Measurements from ENCODE around the gene HDAC9.
"Not testable (repeated sequence)": the region's sequence is repeated elsewhere in the genome, so short reads cannot be mapped to it uniquely, and the experiment has no call there.

HDAC9 gene

DNA sequence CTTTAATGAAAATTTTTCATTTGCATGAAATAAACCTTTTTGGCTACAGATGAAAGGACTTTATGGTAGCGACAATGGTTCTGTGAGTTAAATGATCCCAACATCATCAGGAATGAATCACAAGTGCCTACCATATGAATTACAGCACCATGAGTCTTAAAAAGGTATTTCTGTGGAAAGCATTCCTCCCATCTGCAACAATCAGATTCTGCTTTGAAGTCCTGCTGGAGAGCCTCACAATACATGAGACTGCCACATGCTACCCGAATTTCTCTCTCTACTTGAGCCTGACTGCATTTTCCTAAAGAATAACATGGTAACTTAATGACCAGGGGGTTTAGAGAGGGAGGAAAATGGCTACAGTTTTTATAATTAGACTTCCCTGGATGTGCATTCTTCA is 431.6 kb downstream of the HDAC9 start:
- Histone ChIP-seq H3K4me1 (no peaks in the 10 kb centered on the region), H3K9me3 (no peaks in the 10 kb centered on the region), H3K27me3 (ENCODE audit: low read depth) (no peaks in the 10 kb centered on the region), H3K4me3 (no peak overlapping the region), H3K36me3 (replicated peaks) (no peaks in the 10 kb centered on the region)
- DNase-seq (ENCODE audit: low spot score in 2 of 2): no peak
- in situ Hi-C loops (cut with MboI; ENCODE audit: low sequenced_read_pairs): no loop called here

DNA sequence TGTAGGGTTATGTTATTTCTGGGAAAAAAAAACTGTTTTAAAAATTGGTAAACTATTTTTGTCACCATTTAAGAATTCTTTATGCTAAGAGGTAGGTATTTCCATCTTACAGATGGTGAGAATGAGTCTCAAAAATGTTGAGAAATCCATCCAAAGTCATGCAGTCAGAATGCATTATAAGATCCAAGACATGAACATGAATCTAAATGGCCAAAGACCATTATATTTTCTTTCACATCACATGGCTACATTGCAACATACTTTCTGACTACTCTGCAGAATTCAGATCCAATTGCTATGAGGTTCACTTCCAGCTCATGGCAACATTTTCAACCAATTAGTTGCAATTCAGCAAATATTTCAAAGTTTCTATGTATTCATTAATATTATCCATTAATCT is 440.7 kb downstream of the HDAC9 start:
- H3K4me1 ChIP-seq: no peaks in the 10 kb centered on the region
- no peaks in the 10 kb centered on the region for H3K9me3 ChIP-seq
- H3K36me3 ChIP-seq (replicated peaks): no peaks in the 10 kb centered on the region
- no peaks in the 10 kb centered on the region for H3K27me3 ChIP-seq (ENCODE audit: low read depth)
- H3K4me3 ChIP-seq: no peak overlapping the region
- no peak for DNase-seq (ENCODE audit: low spot score in 2 of 2)
- in situ Hi-C loops (cut with MboI; ENCODE audit: low sequenced_read_pairs): no loop called here

DNA sequence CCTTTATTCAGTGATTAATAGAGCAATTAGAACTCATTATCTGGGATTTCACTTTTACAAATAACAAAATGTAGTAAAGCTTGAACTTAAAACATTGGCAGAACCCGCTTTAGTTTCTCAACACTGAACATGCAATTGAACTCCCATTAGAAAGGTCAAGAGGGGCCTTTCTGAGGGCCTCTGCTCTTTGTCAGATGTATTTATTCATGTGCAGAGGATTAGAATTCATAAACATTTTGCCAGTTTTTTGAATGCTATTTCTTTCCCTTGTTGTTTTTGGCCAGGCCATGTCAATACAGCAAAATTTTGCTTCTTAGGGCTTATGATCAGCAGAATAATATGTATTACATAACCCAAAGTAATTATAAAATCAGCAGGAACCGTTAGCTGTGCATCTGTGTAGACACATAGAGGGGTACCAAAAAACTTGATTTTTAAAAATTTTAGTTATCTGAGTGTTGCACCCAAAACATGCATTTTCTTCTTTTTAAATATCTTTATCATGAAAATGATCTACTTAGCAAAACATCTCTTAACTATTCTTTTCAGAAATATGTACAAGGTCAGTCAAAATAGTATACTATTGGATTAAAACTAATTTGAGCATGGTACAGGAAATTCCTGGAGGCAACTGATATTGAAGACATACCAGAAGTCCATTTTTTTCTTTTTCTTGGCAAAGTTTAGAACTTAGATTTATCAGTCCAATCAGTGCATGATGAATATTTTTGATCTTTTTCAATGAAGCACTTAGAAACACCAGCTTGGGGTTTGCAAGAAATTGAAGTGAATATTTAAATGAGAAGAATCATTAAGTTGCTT is 444.4 kb downstream of the HDAC9 start:
- DNase-seq (ENCODE audit: low spot score in 2 of 2): no peak
- Histone ChIP-seq H3K4me3 (no peak overlapping the region), H3K36me3 (replicated peaks) (no peaks in the 10 kb centered on the region), H3K27me3 (ENCODE audit: low read depth) (no peaks in the 10 kb centered on the region), H3K4me1 (no peaks in the 10 kb centered on the region), H3K9me3 (no peaks in the 10 kb centered on the region)
- in situ Hi-C loops (cut with MboI; ENCODE audit: low sequenced_read_pairs): no loop called here

DNA sequence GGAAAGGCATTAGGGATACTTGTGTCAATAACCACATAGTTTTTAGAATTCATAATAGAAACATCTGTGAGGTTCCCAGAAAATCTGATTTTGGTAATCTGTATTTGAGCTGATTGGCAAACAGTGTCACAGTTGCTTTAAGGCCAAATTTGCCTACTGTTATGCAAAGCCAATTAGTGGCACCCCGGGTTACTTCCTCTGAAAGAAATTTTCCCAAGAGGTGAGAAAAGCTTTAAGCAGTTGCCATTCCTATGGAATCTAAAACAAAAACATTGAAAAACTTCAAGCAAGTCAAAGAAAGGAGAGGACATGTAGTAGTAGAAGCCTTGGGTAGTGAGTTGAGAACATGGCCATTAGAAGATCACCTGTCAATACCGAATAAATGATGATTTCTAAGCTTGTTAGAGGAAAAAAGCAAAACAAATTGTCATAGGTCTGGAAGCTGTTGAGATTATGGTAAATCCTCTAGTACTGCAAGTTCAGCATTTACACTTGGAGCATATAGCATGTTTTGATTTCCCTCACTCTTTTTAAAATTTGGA is 445.1 kb downstream of the HDAC9 start:
- Histone ChIP-seq H3K4me1 (no peaks in the 10 kb centered on the region), H3K9me3 (no peaks in the 10 kb centered on the region), H3K36me3 (replicated peaks) (no peaks in the 10 kb centered on the region), H3K4me3 (no peak overlapping the region), H3K27me3 (ENCODE audit: low read depth) (no peaks in the 10 kb centered on the region)
- in situ Hi-C loops (cut with MboI; ENCODE audit: low sequenced_read_pairs): no loop called here
- DNase-seq (ENCODE audit: low spot score in 2 of 2): no peak

DNA sequence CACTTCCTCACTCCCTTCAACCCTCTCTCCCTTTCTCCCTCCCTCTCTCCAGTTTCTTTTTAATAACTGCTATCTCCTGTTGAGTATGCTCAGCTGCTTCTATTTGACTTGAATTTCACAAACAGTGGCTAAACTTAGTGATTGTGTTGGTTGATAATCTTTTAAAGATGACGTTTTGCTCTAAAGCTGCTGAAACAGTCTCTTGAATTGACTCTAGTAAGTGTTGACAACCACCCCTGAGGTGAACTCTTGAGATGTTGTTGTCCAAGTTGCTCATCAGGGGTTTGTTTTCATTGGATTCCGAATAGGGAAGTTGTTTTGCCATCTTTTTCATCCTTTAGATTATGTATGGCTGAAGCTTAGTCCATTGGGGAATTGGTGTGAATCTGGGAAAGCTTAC is 445.7 kb downstream of the HDAC9 start:
- Histone ChIP-seq H3K4me1 (no peaks in the 10 kb centered on the region), H3K9me3 (no peaks in the 10 kb centered on the region), H3K27me3 (ENCODE audit: low read depth) (no peaks in the 10 kb centered on the region), H3K36me3 (replicated peaks) (no peaks in the 10 kb centered on the region), H3K4me3 (no peak overlapping the region)
- no peak for DNase-seq (ENCODE audit: low spot score in 2 of 2)
- in situ Hi-C loops (cut with MboI; ENCODE audit: low sequenced_read_pairs): no loop called here

DNA sequence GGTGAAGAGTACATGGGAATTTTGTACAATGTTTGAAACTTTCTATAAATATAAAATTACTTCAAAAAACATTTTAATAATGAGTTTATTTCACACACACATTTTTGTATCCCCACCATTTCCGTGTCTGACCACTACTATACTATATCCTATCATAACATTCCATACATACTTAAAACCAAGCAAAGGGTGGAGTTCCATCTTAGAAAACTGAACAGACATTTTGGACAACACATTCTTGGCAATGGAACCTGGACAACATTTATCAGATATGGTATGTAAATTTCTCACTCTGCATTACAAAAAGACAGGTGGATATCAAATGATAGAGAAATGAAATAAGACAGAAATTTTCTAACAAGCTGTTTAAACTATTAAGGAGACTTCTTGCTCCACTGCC is 453.0 kb downstream of the HDAC9 start:
- no peak for DNase-seq (ENCODE audit: low spot score in 2 of 2)
- no peaks in the 10 kb centered on the region for H3K9me3 ChIP-seq
- no peaks in the 10 kb centered on the region for H3K27me3 ChIP-seq (ENCODE audit: low read depth)
- no peaks in the 10 kb centered on the region for H3K4me1 ChIP-seq
- in situ Hi-C loops (cut with MboI; ENCODE audit: low sequenced_read_pairs): no loop called here
- H3K4me3 ChIP-seq: no peak overlapping the region
- H3K36me3 ChIP-seq (replicated peaks): no peaks in the 10 kb centered on the region

DNA sequence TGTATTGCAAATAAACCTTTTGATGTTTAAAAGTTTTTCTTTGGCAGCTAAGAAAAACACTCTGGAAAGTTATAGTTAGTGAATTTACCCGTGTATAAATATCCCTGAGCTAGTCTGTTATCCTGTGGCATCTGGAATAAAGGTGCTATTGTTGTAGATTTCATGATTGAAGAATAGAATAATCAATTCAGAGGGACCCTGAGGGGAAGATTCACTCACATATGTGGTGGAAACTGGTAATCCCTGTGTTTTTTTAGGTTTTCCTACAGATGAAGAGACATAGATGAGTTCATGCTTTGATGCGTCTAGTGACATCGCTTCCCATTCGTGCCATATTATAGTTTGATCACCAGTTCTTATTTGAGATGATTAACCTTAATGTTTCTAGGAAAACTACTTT is 457.3 kb downstream of the HDAC9 start:
- Histone ChIP-seq H3K9me3 (no peaks in the 10 kb centered on the region; the same call in 1 of the 2 replicates), H3K4me3 (no peak overlapping the region), H3K4me1 (no peaks in the 10 kb centered on the region), H3K27me3 (ENCODE audit: low read depth) (no peaks in the 10 kb centered on the region), H3K36me3 (replicated peaks) (no peaks in the 10 kb centered on the region)
- no peak for DNase-seq (ENCODE audit: low spot score in 2 of 2)
- in situ Hi-C loops (cut with MboI; ENCODE audit: low sequenced_read_pairs): no loop called here

DNA sequence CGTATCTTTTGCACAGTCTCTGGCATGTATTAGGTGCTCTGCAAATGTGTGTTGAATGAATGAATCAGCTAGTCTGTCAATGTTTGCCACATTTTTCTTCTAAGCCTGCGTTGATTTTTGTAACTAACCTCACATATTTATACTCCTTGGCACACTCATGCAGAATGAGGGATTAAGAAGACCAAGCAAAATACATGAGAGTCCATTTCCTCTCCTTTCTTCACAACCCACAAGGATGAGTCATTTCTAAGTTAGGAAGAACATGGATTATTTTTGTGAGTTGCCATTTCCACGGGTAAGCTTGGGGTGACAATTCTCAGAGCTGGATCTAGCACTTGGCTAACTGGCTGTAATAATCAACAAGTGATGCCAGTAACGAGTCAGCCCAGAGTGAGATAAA is 463.1 kb downstream of the HDAC9 start:
- Histone ChIP-seq H3K4me3 (no peak overlapping the region), H3K36me3 (replicated peaks) (no peaks in the 10 kb centered on the region), H3K4me1 (0 out of 2 replicates have a peak, but pooled peaks cover 2% of the 10 kb centered on the region), H3K27me3 (ENCODE audit: low read depth) (no peaks in the 10 kb centered on the region), H3K9me3 (no peaks in the 10 kb centered on the region; the same call in 1 of the 2 replicates)
- no peak for DNase-seq (ENCODE audit: low spot score in 2 of 2)
- in situ Hi-C loops (cut with MboI; ENCODE audit: low sequenced_read_pairs): no loop called here

DNA sequence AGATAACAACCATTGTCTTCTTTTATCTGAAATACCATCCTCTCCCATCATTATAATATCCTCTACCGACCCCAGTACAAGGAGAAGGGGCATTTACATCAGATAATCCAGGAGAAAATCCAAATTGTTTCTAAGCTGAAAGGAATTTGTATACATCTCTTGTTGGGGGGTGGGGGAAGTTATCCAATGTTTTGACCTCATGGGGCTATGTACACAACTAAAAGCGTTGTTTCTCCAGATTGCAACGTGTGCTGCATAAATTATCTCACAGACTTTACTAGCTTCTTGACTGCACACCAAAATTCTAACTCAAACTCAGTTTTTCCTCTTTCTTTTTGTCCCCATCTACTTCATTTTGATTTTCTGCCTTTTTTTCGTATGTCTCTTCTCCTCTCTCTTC is 465.2 kb downstream of the HDAC9 start:
- H3K4me3 ChIP-seq: no peak overlapping the region
- H3K4me1 ChIP-seq: 0 out of 2 replicates have a peak, but pooled peaks cover 2% of the 10 kb centered on the region
- no peaks in the 10 kb centered on the region; the same call in 1 of the 2 replicates for H3K9me3 ChIP-seq
- no peak for DNase-seq (ENCODE audit: low spot score in 2 of 2)
- no peaks in the 10 kb centered on the region for H3K27me3 ChIP-seq (ENCODE audit: low read depth)
- H3K36me3 ChIP-seq (replicated peaks): no peaks in the 10 kb centered on the region
- in situ Hi-C loops (cut with MboI; ENCODE audit: low sequenced_read_pairs): no loop called here

DNA sequence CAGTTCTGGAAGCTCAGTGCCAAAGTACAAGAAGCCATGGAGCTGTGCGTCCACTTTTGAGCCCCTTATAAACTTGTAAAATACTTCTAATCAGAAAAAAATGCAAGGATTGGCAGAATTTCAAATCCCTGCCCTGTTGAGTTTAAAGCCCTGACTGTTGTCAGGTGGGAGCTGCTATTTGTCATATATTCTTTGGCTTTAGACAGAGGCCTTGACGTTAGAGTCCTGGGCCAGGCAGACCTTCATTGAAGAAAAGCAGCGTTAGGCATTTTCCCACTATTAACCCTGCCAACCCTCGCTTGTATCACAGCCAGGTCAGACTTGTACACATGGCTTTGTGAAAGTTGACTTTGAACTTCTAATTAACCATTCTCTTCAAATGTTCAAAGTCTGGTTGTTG is 466.5 kb downstream of the HDAC9 start:
- DNase-seq (ENCODE audit: low spot score in 2 of 2): no peak
- in situ Hi-C loops (cut with MboI; ENCODE audit: low sequenced_read_pairs): no loop called here
- Histone ChIP-seq H3K4me1 (0 out of 2 replicates have a peak, but pooled peaks cover 2% of the 10 kb centered on the region), H3K9me3 (no peaks in the 10 kb centered on the region), H3K27me3 (ENCODE audit: low read depth) (no peaks in the 10 kb centered on the region), H3K4me3 (no peak overlapping the region), H3K36me3 (replicated peaks) (no peaks in the 10 kb centered on the region)

DNA sequence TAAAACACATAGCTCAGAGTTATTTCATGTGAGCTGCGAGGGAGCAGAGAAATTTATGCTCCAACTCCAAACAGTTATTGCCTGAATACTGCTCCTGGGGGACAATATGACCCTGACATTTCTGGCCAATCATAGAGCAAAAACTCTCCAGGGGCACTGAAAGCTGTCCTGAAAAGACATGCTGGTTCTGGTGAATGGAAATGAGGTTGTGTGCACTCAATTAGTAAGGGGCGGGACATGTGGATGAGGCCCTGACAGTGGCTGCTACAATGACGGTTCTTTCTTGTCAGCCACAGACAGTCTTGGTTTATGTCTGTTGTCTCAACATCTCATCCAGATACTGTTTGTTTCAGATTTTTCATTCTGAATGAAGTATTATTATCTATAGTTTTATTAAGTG is 470.1 kb downstream of the HDAC9 start:
- no peak for DNase-seq (ENCODE audit: low spot score in 2 of 2)
- Histone ChIP-seq H3K27me3 (ENCODE audit: low read depth) (no peaks in the 10 kb centered on the region), H3K9me3 (no peaks in the 10 kb centered on the region), H3K4me3 (no peak overlapping the region), H3K4me1 (0 out of 2 replicates have a peak, but pooled peaks cover under 1% of the 10 kb centered on the region), H3K36me3 (replicated peaks) (no peaks in the 10 kb centered on the region)
- in situ Hi-C loops (cut with MboI; ENCODE audit: low sequenced_read_pairs): no loop called here

DNA sequence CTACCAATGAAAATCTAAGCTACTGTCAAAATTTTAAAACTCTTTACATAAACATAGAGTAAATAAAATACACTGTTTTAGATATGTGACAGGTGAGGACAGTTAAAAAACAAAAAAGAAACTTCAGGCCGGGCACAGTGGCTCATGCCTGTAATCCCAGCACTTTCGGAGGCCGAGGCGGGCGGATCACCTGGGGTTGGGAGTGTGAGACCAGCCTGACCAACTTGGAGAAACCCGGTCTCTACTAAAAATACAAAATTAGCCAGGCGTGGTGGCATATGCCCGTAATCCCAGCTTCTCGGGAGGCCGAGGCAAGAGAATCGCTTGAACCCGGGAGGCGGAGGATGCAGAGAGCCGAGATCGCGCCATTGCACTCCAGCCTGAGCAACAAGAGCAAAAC is 472.2 kb downstream of the HDAC9 start:
- in situ Hi-C loops (cut with MboI; ENCODE audit: low sequenced_read_pairs); H3K36me3 ChIP-seq (replicated peaks); H3K27me3 ChIP-seq (ENCODE audit: low read depth); H3K4me1 ChIP-seq; H3K4me3 ChIP-seq; H3K9me3 ChIP-seq; DNase-seq (ENCODE audit: low spot score in 2 of 2): not testable (repeated sequence)

DNA sequence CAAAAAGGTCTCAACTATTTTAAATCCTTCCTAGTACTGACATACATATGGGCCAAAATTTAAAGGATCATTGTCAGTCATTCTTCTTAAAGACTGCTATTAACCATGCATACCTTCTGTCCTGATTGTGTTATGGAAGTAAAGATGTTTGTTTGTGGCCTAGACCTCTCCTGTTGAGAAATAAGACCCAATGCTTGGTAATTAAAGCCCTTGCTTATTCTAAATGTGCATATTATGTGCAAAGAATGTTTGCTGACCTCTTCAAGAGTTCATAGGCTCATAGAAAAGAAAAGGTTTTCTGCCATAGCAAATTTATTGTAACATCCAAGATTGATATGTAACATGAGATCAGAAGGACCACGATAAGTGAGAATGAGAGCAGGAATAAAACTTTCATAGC is 476.3 kb downstream of the HDAC9 start:
- H3K9me3 ChIP-seq: no peaks in the 10 kb centered on the region
- in situ Hi-C loops (cut with MboI; ENCODE audit: low sequenced_read_pairs): no loop called here
- no peak overlapping the region for H3K4me3 ChIP-seq
- no peaks in the 10 kb centered on the region for H3K27me3 ChIP-seq (ENCODE audit: low read depth)
- H3K36me3 ChIP-seq (replicated peaks): no peaks in the 10 kb centered on the region
- no peak for DNase-seq (ENCODE audit: low spot score in 2 of 2)
- H3K4me1 ChIP-seq: no peaks in the 10 kb centered on the region

DNA sequence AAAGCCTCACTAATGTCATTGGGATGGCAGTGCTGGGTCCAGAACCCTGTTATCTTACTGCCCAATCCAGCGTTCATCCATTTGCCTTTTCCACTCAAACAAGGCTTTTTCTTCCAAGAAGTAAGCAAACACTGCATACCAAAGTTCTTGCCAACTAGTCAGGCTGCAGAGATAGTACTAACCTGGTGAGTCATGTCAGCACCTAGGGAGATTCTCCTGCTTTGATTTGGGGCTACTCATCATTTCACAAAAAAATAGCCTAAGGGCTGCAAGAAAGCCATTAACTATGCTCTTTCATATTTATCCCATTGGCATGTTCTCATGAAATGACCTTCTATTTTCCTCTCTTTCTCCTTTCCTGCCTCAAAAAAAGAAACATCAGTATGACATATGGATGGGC is 479.3 kb downstream of the HDAC9 start:
- Histone ChIP-seq H3K4me3 (no peak overlapping the region), H3K27me3 (ENCODE audit: low read depth) (no peaks in the 10 kb centered on the region), H3K4me1 (no peaks in the 10 kb centered on the region), H3K9me3 (no peaks in the 10 kb centered on the region), H3K36me3 (replicated peaks) (no peaks in the 10 kb centered on the region)
- DNase-seq (ENCODE audit: low spot score in 2 of 2): no peak
- in situ Hi-C loops (cut with MboI; ENCODE audit: low sequenced_read_pairs): no loop called here
